PFSK-1 (cell line): ENCODE results near the gene TCF3.

Experiments used
- FOXP2 ChIP-seq: optimal IDR thresholded peaks from 2 replicates; pipeline ENCODE3; 2011; ENCODE audit warnings: borderline replicate concordance, control low read depth, inconsistent platforms; ENCODE audit not compliant: insufficient read depth; ENCODE audit errors: extremely low read length, extremely low read depth
- POLR2AphosphoS5 ChIP-seq: IDR thresholded peaks from 2 replicates; pipeline ENCODE4 v1.6.1; 2012; ENCODE audit warnings: low read depth, mild to moderate bottlenecking, control low read depth, low read length, moderate library complexity
- REST ChIP-seq, 2 experiments: IDR thresholded peaks; 2 replicates each; pipeline versions ENCODE4 v1.6.1 to v1.8.0; 2011 to 2012; ENCODE audit warnings: low read depth in 2 of 2, low read length in 2 of 2, control low read depth in 1 of 2, inconsistent platforms in 1 of 2, mild to moderate bottlenecking in 1 of 2, moderate library complexity in 1 of 2; ENCODE audit not compliant: insufficient read depth in 1 of 2
- SIN3A ChIP-seq: IDR thresholded peaks from 2 replicates; pipeline ENCODE4 v1.6.1; 2012; ENCODE audit warnings: mild to moderate bottlenecking, low read length, moderate library complexity, borderline replicate concordance; ENCODE audit not compliant: insufficient read depth
- TAF1 ChIP-seq: IDR thresholded peaks from 2 replicates; pipeline ENCODE4 v1.6.1; 2012; ENCODE audit warnings: low read length, control low read depth, borderline replicate concordance; ENCODE audit not compliant: insufficient read depth

- TF ChIP-seq POLR2AphosphoS5 (no peak), REST (IDR thresholded peaks at IDR 0.05; ENCODE audit: insufficient read depth in 1 of 2, low read depth in 2 of 2, low read length in 2 of 2) (no peak), FOXP2 (no peak), SIN3A (no peak), TAF1 (no peak)
Observed at GRCh38 chr19:1599460-1599846, 53.0 kb downstream of the TCF3 start.
